Fibroblast of skin of back (primary cell): Measurements from ENCODE around the gene NCOA1. TPM values are rescaled to one million over a fixed set of nuclear protein-coding genes. Genes with fewer than 3 reads are reported as not detected.
"Not testable (repeated sequence)": the region's sequence is repeated elsewhere in the genome, so short reads cannot be mapped to it uniquely, and the experiment has no call there.

ENCODE experiments used
- DNase-seq: peaks from one replicate; pipeline ENCODE4 v3.0.0-alpha.2; 2013
- polyA plus RNA-seq, 2 experiments: library from polyadenylated mRNA; unstranded; fragments of 120-200 nt; gene quantifications; one replicate each; pipeline ENCODE4 v1.2.1, GENCODE V29; 2013; ENCODE audit not compliant: insufficient read length in 2 of 2

The NCOA1 gene
- polyA plus RNA-seq (2013, experiment 1 of 2; ENCODE audit: insufficient read length), result 10.3 TPM
- 13.6 TPM for polyA plus RNA-seq (2013, experiment 2 of 2; ENCODE audit: insufficient read length)

DNA sequence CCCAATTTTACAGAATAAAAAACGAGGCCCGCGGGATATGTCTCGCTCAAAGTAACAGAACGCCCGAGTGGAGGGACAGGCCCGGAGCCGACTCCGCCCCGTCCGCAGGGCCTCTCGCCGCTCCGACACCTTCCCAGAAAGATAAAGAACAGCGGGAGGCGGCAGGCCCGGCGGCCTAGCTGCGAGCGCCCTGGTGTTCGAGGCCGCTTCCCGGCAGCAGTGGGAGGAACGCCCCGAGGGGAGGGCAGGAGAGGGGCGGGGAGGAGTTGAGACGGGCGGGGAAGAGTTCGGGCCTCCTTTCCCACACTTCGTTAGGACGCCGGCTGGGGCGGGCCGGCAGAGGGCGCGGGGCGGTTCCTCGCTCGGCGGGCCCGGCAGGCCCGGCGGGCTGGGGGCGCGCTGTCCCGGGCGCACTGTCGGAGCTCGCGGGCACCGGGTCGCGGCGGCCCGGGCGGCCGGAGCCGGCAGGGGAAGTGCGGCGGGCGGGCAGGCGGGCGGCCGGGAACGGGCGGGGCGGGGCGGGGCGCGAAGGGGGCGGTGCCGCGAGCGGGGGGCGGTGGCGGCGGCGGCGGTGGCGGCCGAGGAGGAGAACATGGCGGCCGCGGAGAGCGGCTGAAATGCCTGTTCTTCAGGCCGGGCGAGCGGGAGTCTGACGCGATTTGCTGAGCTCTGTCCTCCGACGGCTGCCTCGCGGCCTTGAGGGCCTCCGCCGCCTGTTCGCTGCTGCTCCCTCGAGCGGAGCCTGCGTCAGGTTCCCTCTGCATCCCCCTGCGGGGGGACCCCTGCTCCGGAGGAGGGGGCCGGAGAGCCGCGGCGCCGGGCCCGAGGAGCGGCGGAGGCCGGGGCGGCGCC, at the start of gene NCOA1:
TSS of gene NCOA1 (plus strand) at position 565 of the 852 bp plus-strand sequence. CDS start 167,424 bp downstream, outside the sequence.
- peak; percentile 91 for DNase-seq

DNA sequence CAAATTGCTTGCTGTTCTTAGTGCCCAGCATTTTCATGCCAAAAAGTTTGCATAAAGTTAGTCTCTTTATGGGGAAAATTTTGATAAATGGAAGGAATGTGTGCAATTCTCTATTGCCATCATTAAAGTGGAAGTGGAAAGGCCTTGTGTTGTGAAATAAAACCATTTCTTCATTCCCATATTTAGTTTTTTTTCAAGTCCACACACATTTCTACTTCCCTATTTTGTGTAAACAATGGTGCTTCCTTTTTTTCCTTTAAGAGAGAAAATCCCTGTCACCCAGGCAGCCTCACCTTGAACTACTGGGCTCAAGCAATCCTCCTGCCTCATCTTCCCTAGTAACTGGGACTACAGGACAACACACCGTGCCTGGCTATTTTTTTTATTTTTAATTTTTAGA, 42.3 kb upstream of the NCOA1 start:
- no peak for DNase-seq

DNA sequence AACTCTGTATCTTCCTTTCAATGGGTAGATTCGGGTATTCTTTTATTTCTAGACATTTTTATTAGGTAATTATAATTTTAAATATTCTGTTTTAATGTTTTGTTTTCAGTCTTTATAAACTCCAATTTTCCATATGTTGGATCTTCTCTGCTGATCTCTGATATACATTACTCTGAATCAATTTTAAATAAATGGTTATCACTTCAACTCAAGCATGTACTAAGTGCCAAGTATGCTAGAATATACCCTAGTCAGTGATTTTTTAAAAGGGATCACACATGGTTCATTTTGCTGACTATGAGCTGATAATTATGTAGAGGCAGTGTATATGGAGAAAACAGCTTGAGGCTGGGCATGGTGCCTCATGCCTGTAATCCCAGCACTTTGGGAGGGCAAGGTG, 41.7 kb upstream of the NCOA1 start:
- no peak for DNase-seq

DNA sequence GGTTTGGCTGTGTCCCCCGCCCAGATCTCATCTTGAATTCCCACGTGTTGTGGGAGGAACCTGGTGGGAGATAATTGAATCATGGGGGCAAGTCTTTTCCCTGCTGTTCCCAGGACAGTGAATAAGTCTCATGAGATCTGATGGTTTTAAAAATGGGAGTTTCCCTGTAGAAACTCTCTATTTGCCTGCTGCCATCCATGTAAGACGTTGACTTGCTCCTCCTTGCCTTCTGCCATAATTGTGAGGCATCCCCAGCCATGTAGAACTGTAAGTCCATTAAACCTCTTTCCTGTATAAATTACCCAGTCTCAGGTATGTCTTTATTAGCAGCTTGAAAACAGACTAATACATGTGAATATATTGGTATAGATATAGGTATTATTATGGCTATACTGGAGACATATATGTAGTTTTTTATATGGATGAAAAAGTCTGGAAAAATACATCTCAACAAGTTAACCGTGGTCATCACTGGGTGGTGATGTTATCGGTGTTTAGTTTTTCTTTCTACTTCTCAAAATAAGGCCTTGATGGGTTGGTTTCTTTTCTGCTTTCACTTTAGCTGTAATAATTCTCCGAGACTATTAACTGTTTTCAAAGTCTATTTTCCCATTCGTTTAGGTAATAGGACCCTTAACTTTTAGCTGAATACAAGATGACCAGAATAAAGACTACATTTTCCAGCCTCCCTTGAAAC, 39.1 kb upstream of the NCOA1 start:
- no peak for DNase-seq

DNA sequence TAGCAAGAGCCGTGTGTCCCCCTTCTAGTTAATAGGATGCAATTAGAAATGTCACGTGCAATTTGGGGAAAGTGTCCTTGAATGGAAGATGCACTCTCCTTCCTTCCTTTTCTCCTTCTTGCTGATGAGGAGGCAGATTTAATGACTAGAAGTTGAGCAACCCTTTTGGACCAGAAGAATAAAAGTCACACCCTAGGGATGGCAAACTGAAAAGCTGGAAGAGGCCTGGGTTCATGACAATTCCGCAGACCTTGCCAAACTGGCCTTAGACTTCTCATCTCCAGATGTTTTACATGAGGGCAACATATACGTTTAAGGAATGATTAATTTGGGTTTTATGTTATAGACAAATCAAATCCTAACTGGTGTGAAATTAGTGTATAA, 38.6 kb upstream of the NCOA1 start:
- no peak for DNase-seq

DNA sequence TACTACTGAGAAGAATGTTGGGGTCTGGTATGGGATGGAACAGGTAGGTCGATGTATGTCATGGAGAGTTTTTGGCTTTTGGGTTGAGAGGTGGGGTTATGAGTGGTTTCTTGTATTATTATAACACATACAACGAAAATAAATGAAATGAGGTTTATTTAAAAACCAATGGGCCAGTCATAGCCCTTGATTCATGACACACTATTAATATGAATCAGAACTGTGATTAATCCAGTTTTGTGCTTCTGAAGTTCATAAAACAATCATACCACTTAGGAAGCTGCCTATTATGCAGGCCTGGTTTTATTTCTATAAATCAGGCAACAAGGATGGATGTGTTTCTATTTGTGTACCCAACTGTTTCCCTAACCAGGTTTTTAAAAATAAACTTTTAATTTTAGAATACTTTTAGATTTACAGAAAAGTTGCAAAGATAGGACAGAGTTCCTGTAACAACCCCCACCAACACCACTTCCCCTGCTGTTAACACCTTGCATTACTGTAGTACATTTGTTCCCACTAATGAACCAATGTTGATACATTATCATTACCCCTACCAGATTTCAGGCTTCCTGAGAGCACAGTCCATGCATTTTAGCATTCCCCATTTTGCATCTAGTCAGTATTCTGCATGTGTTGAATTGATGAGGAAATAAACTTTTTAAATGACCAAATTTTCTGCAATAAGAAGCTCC, 37.5 kb upstream of the NCOA1 start:
- no peak for DNase-seq

DNA sequence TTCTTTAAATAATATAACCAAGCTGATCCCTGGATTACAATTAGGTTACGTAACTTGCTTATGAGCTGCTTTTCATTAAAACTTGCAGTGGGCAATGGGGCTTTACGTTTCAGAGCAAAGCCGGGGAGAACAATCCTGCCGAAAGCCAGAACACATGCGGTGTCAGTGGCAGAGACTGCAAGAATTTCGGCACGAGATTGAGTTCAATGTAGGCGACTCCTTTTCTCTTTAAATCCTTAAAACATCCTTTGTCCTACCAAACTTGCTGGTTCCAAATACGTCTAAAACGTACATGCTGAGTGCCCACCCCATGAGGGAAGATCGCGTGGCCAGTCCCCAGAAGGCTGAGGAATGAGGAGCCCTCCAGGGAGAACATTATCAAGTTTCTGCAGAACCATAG, 36.8 kb upstream of the NCOA1 start:
- peak; percentile 53 for DNase-seq

DNA sequence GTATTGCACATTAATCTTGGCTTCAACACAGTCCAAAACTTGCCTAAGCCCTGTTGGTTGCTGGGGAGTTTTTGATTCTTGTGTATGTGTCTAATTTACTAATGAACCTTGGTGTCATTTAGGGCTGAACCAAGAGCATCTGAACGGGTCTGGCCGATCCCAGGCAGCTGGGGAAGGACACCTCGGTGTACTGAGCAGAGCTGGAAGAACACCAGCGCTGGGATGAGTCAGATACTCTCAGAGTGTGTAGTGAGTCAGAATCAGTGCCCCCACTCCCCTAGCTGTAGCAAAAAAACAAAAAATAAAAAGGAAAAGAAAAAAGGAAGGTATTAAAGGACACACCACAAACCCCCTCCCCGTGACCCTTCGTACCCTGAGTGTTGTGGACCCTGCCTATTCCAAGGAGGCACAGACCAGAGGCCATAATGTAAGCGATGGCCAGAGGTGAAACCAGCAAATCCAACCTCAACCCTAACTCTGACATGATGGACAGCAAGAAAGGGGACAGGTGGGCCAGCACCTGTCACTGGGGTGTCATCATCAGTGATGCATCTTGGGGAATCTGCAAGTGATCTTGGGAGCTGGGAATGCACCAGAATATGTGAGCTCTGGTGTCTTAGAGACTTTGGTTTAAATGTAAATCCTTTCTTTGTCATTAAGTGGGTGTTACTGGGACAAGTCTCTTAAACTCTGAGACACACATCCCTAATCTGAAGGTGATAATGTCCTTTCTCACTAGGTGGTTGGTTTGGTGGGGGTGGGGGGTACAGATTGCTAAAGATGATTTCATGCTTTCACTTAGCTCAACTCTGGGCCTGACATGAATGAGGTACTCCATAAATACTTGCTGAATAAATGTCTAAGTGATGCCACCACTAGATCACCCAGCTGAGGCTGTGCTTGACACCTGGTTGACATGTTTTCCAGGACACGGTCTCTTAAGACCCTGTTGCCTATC, 34.2 kb upstream of the NCOA1 start:
- peak; percentile 85 for DNase-seq

DNA sequence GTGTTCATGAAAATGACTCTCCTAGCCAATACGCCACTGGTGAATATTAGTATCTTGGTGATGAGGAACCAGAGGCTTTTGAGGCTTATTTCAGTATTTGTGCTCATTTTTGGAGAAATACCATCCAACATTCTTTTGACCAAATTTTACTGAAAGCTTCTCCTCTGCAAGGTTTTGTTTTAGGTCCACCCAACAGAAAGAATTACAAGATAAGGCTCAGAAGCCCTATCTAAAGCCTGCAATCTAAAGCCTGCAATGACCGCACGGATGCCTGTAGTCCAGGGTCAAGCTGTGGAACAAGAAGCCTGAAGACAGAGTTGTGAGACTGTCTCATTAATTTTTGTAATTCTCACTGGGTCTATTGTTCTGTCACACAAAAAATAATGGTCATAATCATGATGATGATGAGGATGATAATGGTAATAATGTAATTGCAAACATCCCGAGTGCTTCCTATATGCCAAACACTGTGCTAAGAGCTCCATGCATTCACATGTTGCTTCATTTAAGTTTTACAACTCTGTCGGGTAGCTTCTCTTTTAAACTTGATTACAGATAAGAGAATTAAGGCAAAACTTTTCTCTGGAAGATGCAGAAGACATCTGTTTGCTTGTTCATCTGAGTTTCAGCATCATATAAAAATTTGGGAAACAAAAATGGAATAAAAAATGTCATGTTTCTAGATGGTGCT, 33.2 kb upstream of the NCOA1 start:
- no peak for DNase-seq

DNA sequence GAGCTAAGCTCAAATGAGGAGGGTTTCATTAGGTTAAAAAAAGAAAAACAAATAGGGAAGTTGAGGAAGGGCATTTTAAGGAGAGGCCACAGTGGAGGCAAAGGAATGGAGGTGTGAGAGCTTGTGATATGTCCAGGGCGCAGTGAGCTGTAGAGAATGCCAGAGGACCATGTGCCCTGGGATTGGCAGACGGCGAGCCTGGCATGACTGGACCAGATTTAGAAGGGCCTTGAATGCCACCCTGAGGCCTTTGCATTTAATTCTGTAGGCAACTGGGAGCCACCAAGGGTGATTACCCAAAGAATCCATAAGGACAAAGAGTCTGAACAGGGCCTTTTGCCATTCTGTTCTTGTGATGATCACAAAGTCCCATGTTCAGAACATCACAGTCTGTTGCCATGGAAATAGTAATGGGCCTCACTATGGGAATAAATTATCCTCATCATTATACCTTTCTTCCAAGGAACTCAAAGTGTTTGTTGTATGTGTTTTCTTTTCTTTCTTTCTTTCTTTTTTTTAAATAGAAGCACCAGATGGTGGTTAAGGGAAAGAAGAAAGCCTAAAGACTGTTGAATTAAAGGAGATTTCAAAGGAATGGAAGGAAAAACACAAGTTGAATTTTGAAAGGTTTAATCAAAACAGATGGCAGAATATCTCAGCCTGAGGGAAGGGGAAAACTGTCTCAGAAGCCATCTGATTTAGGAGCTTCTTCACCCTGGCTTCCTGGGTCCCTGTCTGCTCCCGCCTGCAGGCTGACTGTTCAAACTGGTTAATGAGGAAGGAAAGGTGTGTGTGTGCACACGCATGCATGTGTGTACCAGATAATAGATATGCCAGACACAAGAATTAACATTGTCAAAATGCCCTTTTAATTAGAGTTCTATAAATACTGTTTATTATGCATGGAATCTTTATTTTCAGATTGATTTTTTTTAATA, 31.6 kb upstream of the NCOA1 start:
- DNase-seq, result no peak

DNA sequence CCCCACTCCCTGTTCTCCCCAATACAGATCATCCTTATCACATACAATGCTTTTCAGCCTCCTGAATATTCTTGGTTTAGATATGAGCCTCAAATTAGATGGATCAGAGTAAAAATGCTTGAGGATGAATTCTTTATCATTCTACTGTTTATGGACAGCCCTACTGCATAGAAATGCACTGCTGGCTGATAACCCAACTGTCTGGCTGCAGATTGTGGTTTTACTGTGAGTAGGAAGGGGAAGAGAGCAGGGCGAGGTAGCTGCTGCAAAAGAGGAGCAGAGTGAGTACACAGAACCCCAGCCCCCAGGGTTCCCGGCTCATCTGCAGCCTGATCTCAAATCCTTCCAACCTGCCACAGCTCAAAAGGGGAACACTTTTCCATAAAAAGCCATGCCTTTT, 29.4 kb upstream of the NCOA1 start:
- DNase-seq, result no peak

DNA sequence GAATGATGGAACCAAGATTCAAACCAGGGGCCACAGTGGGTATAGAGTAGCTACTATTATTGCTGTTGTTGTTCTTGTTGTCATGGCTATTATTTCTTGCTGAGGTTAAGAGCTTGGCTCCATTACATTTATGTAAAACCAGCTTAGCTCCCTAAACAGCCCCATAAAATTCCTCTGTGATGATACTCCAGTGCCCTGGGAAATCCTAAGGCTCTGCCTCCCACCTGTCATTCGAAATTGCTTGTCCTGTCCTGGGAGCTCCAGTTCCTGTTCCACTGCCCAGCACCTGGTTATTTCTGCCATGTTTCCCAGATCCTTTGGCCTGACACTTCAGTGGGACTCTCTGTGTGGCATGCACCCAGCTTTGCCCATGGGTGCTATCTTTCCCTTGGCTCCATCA, 27.8 kb upstream of the NCOA1 start:
- DNase-seq, result no peak

DNA sequence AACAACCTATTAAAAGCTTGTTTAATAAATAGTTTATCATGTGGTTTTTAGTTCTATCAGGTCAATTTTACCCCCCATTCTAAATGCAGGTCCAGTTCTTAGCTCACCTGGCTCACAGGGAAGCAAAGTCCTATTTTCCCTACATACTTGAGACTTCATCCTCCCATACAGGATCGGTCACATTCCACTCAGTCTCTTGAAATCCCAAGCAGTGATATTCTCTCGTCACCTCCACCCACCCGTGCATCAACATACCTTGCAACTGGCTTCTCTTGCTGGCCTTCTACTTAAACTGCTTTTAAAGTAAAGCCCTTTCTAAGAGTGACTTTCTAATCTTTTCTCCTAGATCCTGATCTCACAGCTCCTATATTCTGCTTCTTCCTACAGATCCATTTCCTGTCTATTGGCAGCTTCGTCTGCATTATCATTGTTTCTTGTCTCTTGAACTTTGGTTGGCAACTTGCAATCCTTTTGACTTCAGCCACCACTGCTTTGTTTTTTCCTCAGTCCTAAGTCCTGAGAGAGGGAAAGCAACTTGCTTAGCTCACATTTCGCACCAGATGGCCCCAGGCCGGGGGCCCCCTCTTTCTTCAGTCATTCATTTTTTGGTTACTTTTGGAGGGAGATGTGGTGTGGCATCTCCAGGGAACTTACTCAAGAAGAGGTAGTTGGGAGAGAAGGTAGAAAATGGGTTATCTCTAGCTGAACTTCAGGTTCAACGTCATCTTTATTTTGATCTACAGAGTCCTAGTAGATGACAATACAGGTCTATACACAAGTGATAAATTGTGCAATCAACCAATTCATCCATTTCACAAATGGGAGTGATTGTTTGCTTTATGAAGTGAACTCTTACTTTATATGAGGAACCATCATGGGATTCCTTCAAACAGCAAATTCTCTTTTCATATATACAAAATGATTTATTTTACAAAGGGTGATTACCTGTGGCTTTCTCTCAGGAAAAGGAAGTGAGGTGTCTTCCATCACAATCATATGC, 23.9 kb upstream of the NCOA1 start:
- no peak for DNase-seq

DNA sequence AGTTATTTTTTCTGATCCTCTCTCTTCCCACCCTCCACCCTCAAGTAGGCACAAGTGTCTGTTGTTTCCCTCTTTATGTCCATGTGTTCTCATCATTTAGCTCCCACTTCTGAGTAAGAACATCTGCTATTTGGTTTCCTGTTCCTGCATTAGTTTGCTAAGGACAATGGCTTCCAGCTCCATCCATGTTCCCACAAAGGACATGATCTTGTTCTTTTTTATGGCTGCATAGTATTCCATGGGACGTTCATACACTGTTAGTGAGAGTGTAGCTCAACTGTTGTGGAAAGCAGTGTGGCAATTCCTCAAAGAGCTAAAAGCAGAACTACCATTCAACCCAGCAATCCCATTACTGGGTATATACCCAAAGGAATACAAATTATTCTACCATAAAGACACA, 22.6 kb upstream of the NCOA1 start:
- DNase-seq, result not testable (repeated sequence)

DNA sequence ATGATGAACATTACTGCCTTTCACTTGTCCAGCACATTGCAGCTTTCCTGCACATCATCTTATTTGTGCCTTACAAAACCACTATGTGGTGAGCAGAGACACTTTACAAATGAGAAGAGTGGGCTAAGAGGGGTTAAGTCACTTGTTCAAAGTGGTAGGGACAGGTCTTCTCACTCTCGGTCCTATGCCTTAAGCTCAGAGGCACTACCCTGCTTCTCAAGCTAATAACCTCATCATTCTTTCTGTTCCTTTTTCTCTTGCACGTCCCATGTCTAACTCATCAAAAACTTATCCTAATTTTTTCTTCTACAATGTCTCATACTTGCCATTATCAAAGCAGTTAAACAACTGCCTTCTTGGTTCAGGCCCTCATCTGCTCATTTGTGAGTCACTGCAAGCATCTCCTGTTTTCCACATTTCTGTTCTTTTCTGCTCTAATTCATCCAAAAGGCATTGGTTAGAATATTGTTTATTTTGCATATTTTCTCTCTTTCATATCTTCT, 21.9 kb upstream of the NCOA1 start:
- no peak for DNase-seq

DNA sequence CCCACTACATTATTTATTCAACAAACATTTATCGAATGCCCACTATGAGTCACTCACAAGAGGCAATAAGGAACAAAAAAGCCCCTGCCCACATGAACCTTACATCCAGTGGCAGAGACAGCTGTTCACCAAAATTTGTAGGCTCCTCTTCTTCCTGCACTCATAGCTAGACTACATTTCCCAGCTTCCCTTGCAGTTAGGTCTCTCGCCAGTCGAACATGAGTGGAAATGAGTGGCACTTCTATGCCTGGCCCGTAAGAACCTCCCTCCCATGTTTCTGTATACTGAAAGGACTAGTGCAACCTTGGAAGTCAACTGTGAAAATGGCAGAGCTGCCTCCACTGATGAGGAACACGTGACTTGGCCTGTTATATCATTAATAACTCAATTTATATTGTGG, 19.4 kb upstream of the NCOA1 start:
- DNase-seq, result no peak

DNA sequence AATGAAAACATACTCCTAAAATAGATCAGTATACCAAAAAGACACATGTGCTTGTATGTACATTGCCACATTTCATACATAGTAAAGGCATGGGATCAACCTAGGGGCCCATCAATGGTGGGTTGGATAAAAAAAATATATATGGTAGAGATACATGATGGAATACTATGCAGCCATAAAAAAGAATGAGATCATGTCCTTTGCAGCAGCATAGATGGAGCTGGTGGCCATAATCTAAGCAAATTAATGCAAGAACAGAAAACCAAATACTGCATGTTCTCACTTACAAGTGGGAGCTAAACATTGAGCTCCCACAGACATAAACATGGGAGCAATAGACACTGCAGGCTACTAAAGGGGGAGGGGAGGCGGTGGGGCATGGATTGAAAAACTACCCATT, 18.6 kb upstream of the NCOA1 start:
- no peak for DNase-seq

DNA sequence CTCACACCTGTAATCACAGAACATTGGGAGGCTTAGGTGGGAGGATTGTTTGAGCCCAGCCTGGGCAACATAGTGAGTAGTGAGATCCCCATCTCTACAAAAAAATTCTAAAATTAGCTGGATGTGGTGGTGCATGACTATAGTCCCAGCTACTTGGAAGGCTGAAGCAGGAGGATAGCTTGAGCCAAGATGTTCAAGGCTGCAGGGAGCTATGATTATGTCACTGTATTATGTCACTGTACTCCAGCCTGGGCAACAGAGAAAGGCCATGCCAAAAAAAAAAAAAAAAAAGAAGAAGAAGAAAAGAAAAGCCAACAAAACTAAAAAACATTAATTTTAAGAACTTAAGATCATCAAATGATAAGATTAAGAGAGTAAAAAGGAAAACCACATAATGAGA, 17.4 kb upstream of the NCOA1 start:
- DNase-seq, result no peak

DNA sequence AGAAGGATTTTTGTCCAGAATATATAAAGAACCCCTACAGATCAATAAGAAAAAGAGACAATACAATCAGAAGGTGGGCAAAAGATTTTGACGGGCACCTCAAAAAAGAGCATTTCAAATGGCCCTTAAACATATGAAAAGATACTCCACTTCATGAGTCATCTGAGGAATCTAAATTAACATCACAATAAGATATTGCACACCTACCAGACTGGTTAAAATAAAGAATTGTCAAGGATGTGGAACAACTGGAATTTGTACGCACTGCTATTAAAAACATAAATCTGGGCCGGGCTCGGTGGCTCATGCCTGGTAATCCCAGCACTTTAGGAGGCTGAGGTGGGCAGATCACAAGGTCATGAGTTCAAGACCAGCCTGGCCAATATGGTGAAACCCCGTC, 17.0 kb upstream of the NCOA1 start:
- no peak for DNase-seq
